HepG2 (cell line): Measurements from ENCODE around the gene ZG16. TPM values are rescaled to one million over a fixed set of nuclear protein-coding genes. Genes with fewer than 3 reads are reported as not detected.
A peak's percentile ranks its signal among the peaks of the same experiment; 100 is the strongest.

Experiments used
- ATAC-seq: fragments of 200-7000 bp; cut with Tn5 transposase; 3 replicates; pipeline ENCODE4 v1.9.1; 2020; ENCODE audit warnings: mild to moderate bottlenecking, moderate library complexity
- BruUV-seq: library from RNA; stranded (reverse); fragments of 400-500 nt; replicated peaks from 2 replicates; lab custom pipeline; 2021; lab: Mats Ljungman, UMichigan
- CTCF ChIA-PET: fragments of 300-600 bp; formaldehyde crosslinking; extraction: SDS; loops from one replicate; lab custom pipeline; 2021; ENCODE audit warnings: low total read pairs, inconsistent platforms, low intra/inter-chr PET ratio; lab: Yijun Ruan, JAX
- POLR2A ChIA-PET: fragments of 350-600 bp; sonication (Branson Sonifier 250); formaldehyde crosslinking; loops from one replicate; lab custom pipeline; 2020; ENCODE audit warnings: antibody characterized with exemption, inconsistent platforms; lab: Yijun Ruan, JAX
- DNase-seq: peaks from one replicate; pipeline ENCODE4 v3.0.0-alpha.2; 2015; ENCODE audit warnings: low spot score
- FAIRE-seq: peaks from 3 replicates; lab custom pipeline; 2011; peaks lifted over from hg19 to GRCh38; lab: Jason Lieb, UNC
- H2AFZ ChIP-seq: one replicate; pipeline ENCODE4 v1.6.1; 2011; ENCODE audit warnings: low read length, inconsistent platforms
- H3K27ac ChIP-seq: fragments of 300-600 bp; 3 replicates; pipeline ENCODE4 v1.8.0; 2011; ENCODE audit warnings: mixed run types, mild to moderate bottlenecking, mixed read lengths, low read length, inconsistent platforms; ENCODE audit not compliant: insufficient read depth; ENCODE audit errors: extremely low read length
- H3K27me3 ChIP-seq, 2 experiments: fragments of 200-600 bp in 1 of 2; 2 replicates in 1 of 2; 3 replicates in 1 of 2; pipeline versions ENCODE4 v1.6.0 to v1.8.0; 2011; ENCODE audit warnings: low read length in 2 of 2, mild to moderate bottlenecking in 2 of 2, moderate library complexity in 2 of 2, inconsistent platforms in 1 of 2; ENCODE audit not compliant: insufficient read depth in 2 of 2, control insufficient read depth in 1 of 2
- H3K36me3 ChIP-seq, 2 experiments: fragments of 200-600 bp in 1 of 2; replicated peaks in 1 of 2; 2 replicates in 1 of 2; 3 replicates in 1 of 2; pipeline versions ENCODE4 v1.5.1 to v1.8.0; 2011; ENCODE audit warnings: low read length in 2 of 2, inconsistent platforms in 1 of 2; ENCODE audit not compliant: insufficient read depth in 2 of 2, control insufficient read depth in 1 of 2
- H3K4me1 ChIP-seq: 2 replicates; pipeline ENCODE4 v1.5.1; 2012; ENCODE audit warnings: low read length, inconsistent platforms; ENCODE audit not compliant: insufficient read depth
- H3K4me2 ChIP-seq: 2 replicates; pipeline ENCODE4 v1.6.0; 2011; ENCODE audit warnings: low read depth, low read length, inconsistent platforms
- H3K4me3 ChIP-seq, 3 experiments: fragments of 200-600 bp in 1 of 3; sonication (generic), shearing (Covaris generic) in 1 of 3; replicated peaks in 1 of 3; 2 replicates each; pipeline ENCODE4 v1.5.1; 2011 to 2016; ENCODE audit warnings: low read length in 3 of 3, inconsistent platforms in 2 of 3, low read depth in 2 of 3, mild to moderate bottlenecking in 2 of 3, control low read depth in 1 of 3, mixed read lengths in 1 of 3; ENCODE audit not compliant: insufficient read depth in 1 of 3
- H3K79me2 ChIP-seq: one replicate; pipeline ENCODE4 v1.6.1; 2011; ENCODE audit warnings: low read length, inconsistent platforms; ENCODE audit not compliant: insufficient read depth
- H3K9ac ChIP-seq: 2 replicates; pipeline ENCODE4 v1.6.0; 2011; ENCODE audit warnings: mild to moderate bottlenecking, low read depth, low read length, inconsistent platforms; ENCODE audit not compliant: insufficient read depth
- H3K9me3 ChIP-seq: 2 replicates; pipeline ENCODE4 v1.5.1; 2012; ENCODE audit warnings: mild to moderate bottlenecking, low read length
- H4K20me1 ChIP-seq: 2 replicates; pipeline ENCODE4 v1.6.0; 2011; ENCODE audit warnings: inconsistent platforms, mild to moderate bottlenecking, low read length, moderate library complexity; ENCODE audit not compliant: insufficient read depth
- AGO2 ChIP-seq: fragments of 200-400 bp; formaldehyde crosslinking; optimal IDR thresholded peaks from 2 replicates; pipeline ENCODE3; 2017; ENCODE audit warnings: mild to moderate bottlenecking, low read depth, low read length, moderate library complexity
- ASH2L ChIP-seq: fragments of 300-600, 200-600 bp; sonication (generic); IDR thresholded peaks from 2 replicates; pipeline ENCODE4 v1.7.0; 2017; ENCODE audit warnings: low read depth, mild to moderate bottlenecking, moderate library complexity, mixed read lengths, low read length; ENCODE audit not compliant: insufficient read length
- ATF7 ChIP-seq, 2 experiments: fragments of 450-650 bp in 1 of 2; sonication (generic) in 1 of 2; formaldehyde crosslinking in 1 of 2; IDR thresholded peaks; 2 replicates each; pipeline versions ENCODE4 v1.4.0 to v1.6.1; 2016 to 2020; ENCODE audit warnings: antibody characterized with exemption in 1 of 2, mild to moderate bottlenecking in 1 of 2, missing genetic modification reagents in 1 of 2
- ELF3 ChIP-seq: IDR thresholded peaks from 2 replicates; pipeline ENCODE4 v1.6.1; 2016; ENCODE audit warnings: missing genetic modification reagents, missing compliant biosample characterization
- FOSL2 ChIP-seq: sonication (generic); formaldehyde crosslinking; IDR thresholded peaks from 2 replicates; pipeline ENCODE4 v1.4.0; 2020; ENCODE audit warnings: missing genetic modification reagents
- GABPA ChIP-seq, 2 experiments: IDR thresholded peaks; 2 replicates each; pipeline ENCODE4 v1.6.1; 2011 to 2016; ENCODE audit warnings: low read depth in 2 of 2, low read length in 1 of 2, missing biosample characterization in 1 of 2, missing genetic modification characterization in 1 of 2
- HDAC6 ChIP-seq: fragments of 200-600 bp; sonication (generic); IDR thresholded peaks from 2 replicates; pipeline ENCODE4 v1.7.0; 2017; ENCODE audit warnings: mild to moderate bottlenecking, antibody characterized with exemption, low read length, low read depth
- HNRNPL ChIP-seq: fragments of 200-400 bp; formaldehyde crosslinking; IDR thresholded peaks from 2 replicates; pipeline ENCODE4 v1.6.1; 2017; ENCODE audit warnings: mild to moderate bottlenecking, low read depth, low read length
- KDM3A ChIP-seq: IDR thresholded peaks from 2 replicates; pipeline ENCODE4 v1.6.1; 2018; ENCODE audit warnings: low read depth, missing compliant biosample characterization
- LCORL ChIP-seq, 2 experiments: fragments of 450-650 bp in 1 of 2; sonication (generic) in 1 of 2; formaldehyde crosslinking in 1 of 2; IDR thresholded peaks; 2 replicates each; pipeline versions ENCODE4 v1.5.0 to v1.6.1; 2017 to 2020; ENCODE audit warnings: antibody characterized with exemption in 1 of 2, missing genetic modification reagents in 1 of 2
- NRL ChIP-seq: sonication (generic); formaldehyde crosslinking; IDR thresholded peaks from 2 replicates; pipeline ENCODE4 v1.5.0; 2020; ENCODE audit warnings: missing genetic modification reagents, mild to moderate bottlenecking, moderate library complexity, borderline replicate concordance
- PRPF4 ChIP-seq: fragments of 200-400 bp; formaldehyde crosslinking; IDR thresholded peaks from 2 replicates; pipeline ENCODE4 v1.6.1; 2016; ENCODE audit warnings: low read length, low read depth; ENCODE audit not compliant: poor library complexity, severe bottlenecking
- YEATS4 ChIP-seq: sonication (generic); formaldehyde crosslinking; IDR thresholded peaks from 2 replicates; pipeline ENCODE4 v1.4.0; 2020; ENCODE audit warnings: missing genetic modification reagents, borderline replicate concordance
- WGBS: methylation state at CpG from one replicate; pipeline ENCODE4 v1.1.6; 2017; ENCODE audit warnings: low lambda C conversion rate; 5-methylcytosine and 5-hydroxymethylcytosine counted together
- in situ Hi-C: cut with HindIII; loops from 2 replicates; pipeline ENCODE4 v1.10.0; 2017; ENCODE audit warnings: low pct_unique_long_range_greater_than_20kb; ENCODE audit not compliant: extremely low pct_ligation_motif_present
- intact Hi-C: fragments of 100-400 bp; cut with micrococcal nuclease; formaldehyde crosslinking; loops from one replicate; pipeline ENCODE4 v1.10.0; 2022; ENCODE audit not compliant: unreplicated experiment
- polyA plus RNA-seq, 8 experiments: library from polyadenylated mRNA; depleted of rRNA in 3 of 8; stranded (reverse) in 7 of 8; unstranded in 1 of 8; fragments of >200 nt; fragmentation: Illumina TruSeq in 4 of 8; extraction: Trizol in 4 of 8; gene quantifications; 2 replicates each; pipeline versions ENCODE4 v1.2.1 to v1.2.3, GENCODE V29; 2011 to 2016; ENCODE audit warnings: low read depth in 4 of 8, missing spikeins in 1 of 8, mixed read lengths in 1 of 8; ENCODE audit not compliant: insufficient read depth in 1 of 8
- total RNA-seq, 5 experiments: library from RNA; depleted of rRNA; stranded (reverse); fragments of >200 nt; fragmentation: Illumina TruSeq; extraction: Trizol; gene quantifications; 2 replicates each; pipeline ENCODE4 v1.2.3, GENCODE V29; 2016; ENCODE audit warnings: low read depth in 1 of 5
- TF ChIP-seq, protein P1 (sequence below): sonication (generic); formaldehyde crosslinking; IDR thresholded peaks from 2 replicates; pipeline ENCODE4 v1.5.0; 2020; ENCODE audit warnings: mild to moderate bottlenecking, missing genetic modification reagents, borderline replicate concordance

ZG16 gene
- total and polyA plus RNA-seq, 2 of the 13 experiments (the other 11 are each of a cell fraction or from before 2014, with no cell fraction given) = 0.04 to 0.07 TPM

DNA sequence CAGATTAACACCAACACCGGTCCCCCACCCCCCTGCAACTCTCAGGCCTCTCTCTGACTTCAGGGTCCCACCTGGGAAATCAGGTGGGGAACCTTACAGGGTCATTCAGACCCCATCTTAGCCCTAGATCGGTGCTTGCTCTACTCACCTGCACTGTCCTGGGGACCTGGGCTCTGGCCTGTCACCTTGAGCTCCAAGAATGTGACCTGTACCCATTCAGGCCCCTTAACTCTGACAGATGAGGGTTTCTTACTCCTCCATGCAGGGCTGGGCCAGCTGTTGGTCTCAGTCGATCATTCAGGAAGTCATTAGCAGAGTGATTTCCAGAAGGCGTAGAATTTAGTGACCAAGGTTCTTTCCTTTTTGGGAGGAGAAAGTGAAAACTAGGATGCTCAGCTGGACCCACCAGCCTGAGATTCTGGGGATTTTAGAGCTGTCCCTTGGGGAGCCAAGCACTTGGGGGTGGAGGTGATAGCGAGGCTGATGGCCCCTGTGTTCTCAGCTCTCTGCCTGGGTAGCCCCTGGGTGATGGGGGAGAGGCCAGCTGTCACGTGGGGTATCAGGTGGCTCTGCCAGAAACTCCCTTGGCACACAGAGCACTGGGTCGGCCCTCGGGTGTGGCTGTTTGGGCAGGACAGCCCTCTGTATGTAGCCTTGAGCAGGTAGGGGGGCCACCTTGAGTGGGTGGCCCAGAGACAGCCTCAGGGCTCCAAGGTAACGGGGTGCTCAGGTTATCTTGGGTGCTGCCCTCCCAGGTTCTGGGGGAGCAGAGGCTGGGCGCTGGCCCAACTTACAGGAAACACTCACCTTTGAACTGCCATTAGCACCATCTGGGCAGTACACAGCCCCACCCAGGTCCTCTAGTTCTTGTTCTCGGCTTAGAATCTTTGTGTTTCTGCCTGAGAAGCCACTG is 42.9 kb downstream of the ZG16 start (continued):
- TF ChIP-seq AGO2 = peak; percentile 92
- TF ChIP-seq NRL = no peak
- TF ChIP-seq LCORL (IDR thresholded peaks at IDR 0.05) = no peak
- 0 out of 2 replicates have a peak, but pooled peaks have one; percentile 33 for TF ChIP-seq LCORL (CRISPR knock-in tag; IDR thresholded peaks at IDR 0.05)
- TF ChIP-seq GABPA (IDR thresholded peaks at IDR 0.05; ENCODE audit: low read depth, low read length) = no peak
- TF ChIP-seq GABPA (CRISPR knock-in tag; IDR thresholded peaks at IDR 0.05; ENCODE audit: low read depth) = 0 out of 2 replicates have a peak, but pooled peaks have one; percentile 34
- TF ChIP-seq ATF7 (IDR thresholded peaks at IDR 0.05) = no peak
- TF ChIP-seq ATF7 (CRISPR knock-in tag; IDR thresholded peaks at IDR 0.05) = peak; percentile 29; the same call in 1 of the 2 replicates
- no peak for TF ChIP-seq KDM3A (CRISPR knock-in tag)
- TF ChIP-seq PRPF4 = no peak
- TF ChIP-seq HDAC6 = no peak
- 0 out of 2 replicates have a peak, but pooled peaks have one; percentile 14 for TF ChIP-seq YEATS4 (CRISPR knock-in tag)

DNA sequence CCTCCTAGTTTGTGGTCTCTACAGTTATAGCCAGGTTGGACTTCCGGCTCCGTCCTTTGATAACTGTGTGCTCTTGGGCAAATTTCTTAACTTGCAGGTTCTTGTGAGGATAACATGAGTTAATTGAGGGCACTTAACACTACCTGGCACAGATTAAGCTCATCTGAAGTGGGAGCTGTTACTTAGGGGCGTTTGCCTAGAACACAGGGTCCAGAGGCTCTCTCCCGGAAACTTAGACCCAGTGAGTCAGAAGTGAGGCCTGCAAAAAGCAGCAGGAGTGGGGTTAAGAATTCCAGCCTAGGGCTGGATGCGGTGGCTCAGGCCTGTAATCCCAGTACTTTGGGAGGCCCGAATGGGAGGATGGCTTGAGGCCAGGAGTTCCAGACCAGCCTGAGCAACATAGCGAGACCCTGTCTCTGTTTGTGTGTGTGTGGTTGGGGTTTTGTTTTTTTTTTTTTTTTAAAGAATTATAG is 43.6 kb downstream of the ZG16 start:
- DNase-seq = no peak
- H3K27me3 ChIP-seq = no peaks in the 10 kb centered on the region; a peak in 2 of 5 replicates
- intact Hi-C loops (no loop called here), in situ Hi-C loops (loop anchor here (25.0 kb wide), 1 partner anchor 841 kb away; the partner anchor contains the start of genes FBRS and PRR14)
- no peak for FAIRE-seq
- peak overlapping the region; percentile 56 for H3K9ac ChIP-seq
- 26% methylated on average over 7 of the region's 7 CpGs for WGBS
- H4K20me1 ChIP-seq = peaks cover 5% of the 10 kb centered on the region; the same call in 1 of the 2 replicates
- ChIA-PET POLR2A (interaction anchor here (0.6 to 7.0 kb wide), 15 partner anchors 5 to 78 kb away, joined by 3 to 145 read pairs (median 6); partner anchors contain the start of genes ASPHD1, CDIPT, KIF22 and PRRT2), CTCF (interaction anchor here (3.3 kb wide), 1 partner anchor 27 kb away, joined by 12 read pairs; no protein-coding TSS in a partner anchor)
- BruUV-seq = no TSS peak
- H3K4me3 ChIP-seq = peak overlapping the region; percentile 59 to 71 (median 71)
- H3K9me3 ChIP-seq = no peaks in the 10 kb centered on the region
- ATAC-seq = 0 out of 3 replicates have a peak, but pooled peaks have one; percentile 3
- peak overlapping the region; percentile 53 for H3K27ac ChIP-seq
- peaks cover 0 to 9% of the 10 kb centered on the region in 2 experiments; a peak in 2 of 5 replicates for H3K36me3 ChIP-seq
- H2AFZ ChIP-seq = no peak overlapping the region
- H3K4me2 ChIP-seq = peak overlapping the region; percentile 86
- H3K79me2 ChIP-seq = peaks cover 25% of the 10 kb centered on the region
- H3K4me1 ChIP-seq = peaks cover 98% of the 10 kb centered on the region
- peak; percentile 25; the same call in 1 of the 2 replicates for TF ChIP-seq ELF3 (CRISPR knock-in tag)
- TF ChIP-seq, protein P1, sequence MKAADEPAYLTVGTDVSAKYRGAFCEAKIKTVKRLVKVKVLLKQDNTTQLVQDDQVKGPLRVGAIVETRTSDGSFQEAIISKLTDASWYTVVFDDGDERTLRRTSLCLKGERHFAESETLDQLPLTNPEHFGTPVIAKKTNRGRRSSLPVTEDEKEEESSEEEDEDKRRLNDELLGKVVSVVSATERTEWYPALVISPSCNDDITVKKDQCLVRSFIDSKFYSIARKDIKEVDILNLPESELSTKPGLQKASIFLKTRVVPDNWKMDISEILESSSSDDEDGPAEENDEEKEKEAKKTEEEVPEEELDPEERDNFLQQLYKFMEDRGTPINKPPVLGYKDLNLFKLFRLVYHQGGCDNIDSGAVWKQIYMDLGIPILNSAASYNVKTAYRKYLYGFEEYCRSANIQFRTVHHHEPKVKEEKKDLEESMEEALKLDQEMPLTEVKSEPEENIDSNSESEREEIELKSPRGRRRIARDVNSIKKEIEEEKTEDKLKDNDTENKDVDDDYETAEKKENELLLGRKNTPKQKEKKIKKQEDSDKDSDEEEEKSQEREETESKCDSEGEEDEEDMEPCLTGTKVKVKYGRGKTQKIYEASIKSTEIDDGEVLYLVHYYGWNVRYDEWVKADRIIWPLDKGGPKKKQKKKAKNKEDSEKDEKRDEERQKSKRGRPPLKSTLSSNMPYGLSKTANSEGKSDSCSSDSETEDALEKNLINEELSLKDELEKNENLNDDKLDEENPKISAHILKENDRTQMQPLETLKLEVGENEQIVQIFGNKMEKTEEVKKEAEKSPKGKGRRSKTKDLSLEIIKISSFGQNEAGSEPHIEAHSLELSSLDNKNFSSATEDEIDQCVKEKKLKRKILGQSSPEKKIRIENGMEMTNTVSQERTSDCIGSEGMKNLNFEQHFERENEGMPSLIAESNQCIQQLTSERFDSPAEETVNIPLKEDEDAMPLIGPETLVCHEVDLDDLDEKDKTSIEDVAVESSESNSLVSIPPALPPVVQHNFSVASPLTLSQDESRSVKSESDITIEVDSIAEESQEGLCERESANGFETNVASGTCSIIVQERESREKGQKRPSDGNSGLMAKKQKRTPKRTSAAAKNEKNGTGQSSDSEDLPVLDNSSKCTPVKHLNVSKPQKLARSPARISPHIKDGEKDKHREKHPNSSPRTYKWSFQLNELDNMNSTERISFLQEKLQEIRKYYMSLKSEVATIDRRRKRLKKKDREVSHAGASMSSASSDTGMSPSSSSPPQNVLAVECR = 0 out of 2 replicates have a peak, but pooled peaks have one; percentile 17
- peak; percentile 65 for TF ChIP-seq FOSL2 (CRISPR knock-in tag)
- no peak for TF ChIP-seq HNRNPL
- peak; percentile 21 for TF ChIP-seq ASH2L
